Measurements from ENCODE around the gene EXOC6B.

DNA sequence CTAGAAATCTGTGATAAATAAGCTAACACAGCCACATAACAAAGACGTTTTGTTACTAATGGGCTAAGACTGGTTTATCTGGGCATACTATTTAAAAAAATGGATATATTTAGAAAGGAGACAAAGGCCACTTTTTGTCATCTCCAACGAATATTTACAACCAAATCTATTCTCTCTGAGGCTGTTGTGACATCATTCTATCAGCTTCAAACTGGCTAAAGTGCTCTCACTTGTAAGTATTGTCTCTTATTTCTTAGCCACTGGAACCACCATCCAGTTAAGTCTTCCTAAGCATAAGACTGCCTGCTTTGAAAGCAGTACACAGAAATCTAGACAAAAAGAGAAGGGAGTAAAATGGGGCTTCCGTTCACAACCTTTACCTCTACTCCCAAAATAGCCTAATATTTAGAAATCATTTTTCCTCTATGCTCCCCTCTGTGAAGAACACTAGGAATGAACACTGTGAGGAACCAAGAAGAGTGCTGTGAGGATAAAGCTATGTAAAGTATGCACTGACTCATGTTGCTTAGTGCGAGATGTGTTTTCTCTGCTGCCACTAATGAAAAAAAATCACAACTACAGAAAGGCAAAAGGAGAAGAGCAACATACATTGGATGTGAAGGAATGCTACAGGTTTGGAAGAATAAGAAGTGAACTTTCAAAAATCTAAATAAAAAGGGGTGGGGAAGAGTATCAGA is 264.1 kb downstream of the EXOC6B start:
- TF ChIP-seq, protein P1, sequence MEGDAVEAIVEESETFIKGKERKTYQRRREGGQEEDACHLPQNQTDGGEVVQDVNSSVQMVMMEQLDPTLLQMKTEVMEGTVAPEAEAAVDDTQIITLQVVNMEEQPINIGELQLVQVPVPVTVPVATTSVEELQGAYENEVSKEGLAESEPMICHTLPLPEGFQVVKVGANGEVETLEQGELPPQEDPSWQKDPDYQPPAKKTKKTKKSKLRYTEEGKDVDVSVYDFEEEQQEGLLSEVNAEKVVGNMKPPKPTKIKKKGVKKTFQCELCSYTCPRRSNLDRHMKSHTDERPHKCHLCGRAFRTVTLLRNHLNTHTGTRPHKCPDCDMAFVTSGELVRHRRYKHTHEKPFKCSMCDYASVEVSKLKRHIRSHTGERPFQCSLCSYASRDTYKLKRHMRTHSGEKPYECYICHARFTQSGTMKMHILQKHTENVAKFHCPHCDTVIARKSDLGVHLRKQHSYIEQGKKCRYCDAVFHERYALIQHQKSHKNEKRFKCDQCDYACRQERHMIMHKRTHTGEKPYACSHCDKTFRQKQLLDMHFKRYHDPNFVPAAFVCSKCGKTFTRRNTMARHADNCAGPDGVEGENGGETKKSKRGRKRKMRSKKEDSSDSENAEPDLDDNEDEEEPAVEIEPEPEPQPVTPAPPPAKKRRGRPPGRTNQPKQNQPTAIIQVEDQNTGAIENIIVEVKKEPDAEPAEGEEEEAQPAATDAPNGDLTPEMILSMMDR (IDR thresholded peaks at IDR 0.05), result no peak
- no peak for TF ChIP-seq POLR2A (IDR thresholded peaks at IDR 0.05)
